Neural progenitor cell (in vitro differentiated cells): ENCODE measurements around the gene CD300E. TPM values are rescaled to one million over a fixed set of nuclear protein-coding genes. Genes with fewer than 3 reads are reported as not detected.

Experiments
- DNase-seq: peaks from one replicate; pipeline ENCODE4 v3.0.0-alpha.2; 2016; ENCODE audit warnings: low spot score
- H2AFZ ChIP-seq: fragments of 200-600 bp; sonication (generic); replicated peaks from 2 replicates; pipeline ENCODE4 v1.6.1; 2016; ENCODE audit warnings: antibody characterized with exemption
- H3F3A ChIP-seq: fragments of 200-600 bp; sonication (generic); 2 replicates; pipeline ENCODE4 v1.6.1; 2016; ENCODE audit warnings: antibody characterized with exemption, low read depth
- H3K27ac ChIP-seq: fragments of 200-600 bp; sonication (generic); 2 replicates; pipeline ENCODE4 v1.5.1; 2016; ENCODE audit warnings: mild to moderate bottlenecking
- H3K27me3 ChIP-seq: fragments of 200-600 bp; sonication (generic); 2 replicates; pipeline ENCODE4 v1.6.1; 2016; ENCODE audit warnings: mild to moderate bottlenecking, moderate library complexity
- H3K36me3 ChIP-seq: fragments of 200-600 bp; sonication (generic); 2 replicates; pipeline ENCODE4 v1.5.1; 2016
- H3K4me1 ChIP-seq: fragments of 200-600 bp; sonication (generic); 2 replicates; pipeline ENCODE4 v1.6.1; 2016; ENCODE audit warnings: mixed run types
- H3K4me2 ChIP-seq: fragments of 200-600 bp; sonication (generic); 2 replicates; pipeline ENCODE4 v1.6.1; 2016
- H3K4me3 ChIP-seq: fragments of 200-600 bp; sonication (generic); 2 replicates; pipeline ENCODE4 v1.5.1; 2016
- H3K79me2 ChIP-seq: fragments of 200-600 bp; sonication (generic); 2 replicates; pipeline ENCODE4 v1.6.1; 2016; ENCODE audit warnings: low read depth
- H3K9ac ChIP-seq: fragments of 200-600 bp; sonication (generic); 2 replicates; pipeline ENCODE4 v1.6.1; 2016
- H3K9me3 ChIP-seq: fragments of 200-600 bp; sonication (generic); 2 replicates; pipeline ENCODE4 v1.5.1; 2016; ENCODE audit warnings: low read depth
- H4K20me1 ChIP-seq: fragments of 200-600 bp; sonication (generic); 2 replicates; pipeline ENCODE4 v1.6.1; 2016; ENCODE audit warnings: low read depth
- H3K27ac Mint-ChIP-seq: 3 replicates; pipeline ENCODE4 v1.8.0; 2021; ENCODE audit warnings: mixed read lengths
- H3K27me3 Mint-ChIP-seq: 2 replicates; pipeline ENCODE4 v1.8.0; 2022; ENCODE audit warnings: low read depth, mild to moderate bottlenecking, inconsistent platforms, moderate library complexity, mixed read lengths; ENCODE audit not compliant: insufficient read depth
- H3K36me3 Mint-ChIP-seq: 3 replicates; pipeline ENCODE4 v1.8.0; 2021; ENCODE audit warnings: mixed read lengths
- H3K4me1 Mint-ChIP-seq: 3 replicates; pipeline ENCODE4 v1.8.0; 2021; ENCODE audit warnings: mixed read lengths
- H3K4me3 Mint-ChIP-seq: 3 replicates; pipeline ENCODE4 v1.8.0; 2021; ENCODE audit warnings: mild to moderate bottlenecking, moderate library complexity, mixed read lengths
- H3K9me3 Mint-ChIP-seq: 3 replicates; pipeline ENCODE4 v1.8.0; 2020; ENCODE audit warnings: mixed read lengths
- EZH2 ChIP-seq: fragments of 200-600 bp; sonication (generic); IDR thresholded peaks from 2 replicates; pipeline ENCODE4 v1.6.1; 2017; ENCODE audit warnings: antibody characterized with exemption, mild to moderate bottlenecking, moderate library complexity
- EZH2phosphoT487 ChIP-seq: fragments of 200-600 bp; sonication (generic); IDR thresholded peaks from 2 replicates; pipeline ENCODE4 v1.6.1; 2017; ENCODE audit warnings: antibody characterized with exemption
- total RNA-seq: library from RNA; depleted of rRNA; stranded (reverse); fragments of >200 nt; gene quantifications from 2 replicates; pipeline ENCODE4 v1.2.3, GENCODE V29; 2015; ENCODE audit warnings: low replicate concordance
- TF ChIP-seq, protein P1 (sequence below): fragments of 200-600 bp; sonication (generic); IDR thresholded peaks from 2 replicates; pipeline ENCODE4 v1.5.1; 2017; ENCODE audit warnings: antibody characterized with exemption, mild to moderate bottlenecking

CD300E gene
- total RNA-seq, 1 donor from 2014 or later, result not detected

DNA sequence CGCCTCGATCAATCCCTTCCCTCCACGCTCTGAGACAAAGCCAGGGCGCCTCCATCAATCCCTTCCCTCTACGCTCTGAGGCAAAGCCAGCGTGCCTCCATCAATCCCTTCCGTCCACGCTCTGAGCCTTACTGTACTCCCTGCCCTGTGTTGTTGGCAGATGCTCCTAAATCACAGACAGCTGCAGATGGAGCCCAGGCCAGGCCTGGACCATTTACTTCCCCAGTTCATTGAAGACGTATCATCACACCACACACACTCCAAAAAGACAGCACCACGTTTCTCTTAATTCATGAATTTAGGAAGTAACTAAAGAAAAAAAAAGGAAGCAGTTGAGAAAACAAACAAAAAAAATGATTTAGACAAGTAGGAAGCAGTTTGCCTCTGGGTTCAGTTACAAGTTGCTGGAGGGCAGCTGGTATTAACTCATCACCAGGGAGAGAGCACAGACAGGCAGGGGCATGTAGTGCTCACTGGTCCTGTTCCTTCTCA lies 24.0 kb downstream of the CD300E start:
- no peak for TF ChIP-seq EZH2
- TF ChIP-seq EZH2phosphoT487, result no peak
- TF ChIP-seq, protein P1, sequence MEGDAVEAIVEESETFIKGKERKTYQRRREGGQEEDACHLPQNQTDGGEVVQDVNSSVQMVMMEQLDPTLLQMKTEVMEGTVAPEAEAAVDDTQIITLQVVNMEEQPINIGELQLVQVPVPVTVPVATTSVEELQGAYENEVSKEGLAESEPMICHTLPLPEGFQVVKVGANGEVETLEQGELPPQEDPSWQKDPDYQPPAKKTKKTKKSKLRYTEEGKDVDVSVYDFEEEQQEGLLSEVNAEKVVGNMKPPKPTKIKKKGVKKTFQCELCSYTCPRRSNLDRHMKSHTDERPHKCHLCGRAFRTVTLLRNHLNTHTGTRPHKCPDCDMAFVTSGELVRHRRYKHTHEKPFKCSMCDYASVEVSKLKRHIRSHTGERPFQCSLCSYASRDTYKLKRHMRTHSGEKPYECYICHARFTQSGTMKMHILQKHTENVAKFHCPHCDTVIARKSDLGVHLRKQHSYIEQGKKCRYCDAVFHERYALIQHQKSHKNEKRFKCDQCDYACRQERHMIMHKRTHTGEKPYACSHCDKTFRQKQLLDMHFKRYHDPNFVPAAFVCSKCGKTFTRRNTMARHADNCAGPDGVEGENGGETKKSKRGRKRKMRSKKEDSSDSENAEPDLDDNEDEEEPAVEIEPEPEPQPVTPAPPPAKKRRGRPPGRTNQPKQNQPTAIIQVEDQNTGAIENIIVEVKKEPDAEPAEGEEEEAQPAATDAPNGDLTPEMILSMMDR, result no peak
- no peaks in the 10 kb centered on the region for H3F3A ChIP-seq
- H3K79me2 ChIP-seq, result no peaks in the 10 kb centered on the region
- no peaks in the 10 kb centered on the region for H3K9me3 Mint-ChIP-seq
- H3K9me3 ChIP-seq, result no peaks in the 10 kb centered on the region
- H3K4me1 Mint-ChIP-seq, result peaks cover 6% of the 10 kb centered on the region
- no peak overlapping the region for H3K27ac ChIP-seq
- H3K36me3 ChIP-seq, result no peaks in the 10 kb centered on the region
- H3K27me3 ChIP-seq, result no peaks in the 10 kb centered on the region
- DNase-seq, result no peak
- no peak overlapping the region for H3K4me3 Mint-ChIP-seq
- H3K27ac Mint-ChIP-seq, result no peak overlapping the region
- peaks cover 23% of the 10 kb centered on the region for H3K27me3 Mint-ChIP-seq
- H4K20me1 ChIP-seq, result no peaks in the 10 kb centered on the region
- no peak overlapping the region for H3K9ac ChIP-seq
- H2AFZ ChIP-seq, result peak overlapping the region; percentile 44
- H3K36me3 Mint-ChIP-seq, result no peaks in the 10 kb centered on the region
- H3K4me1 ChIP-seq, result peaks cover 7% of the 10 kb centered on the region
- H3K4me2 ChIP-seq, result no peak overlapping the region
- no peak overlapping the region for H3K4me3 ChIP-seq

DNA sequence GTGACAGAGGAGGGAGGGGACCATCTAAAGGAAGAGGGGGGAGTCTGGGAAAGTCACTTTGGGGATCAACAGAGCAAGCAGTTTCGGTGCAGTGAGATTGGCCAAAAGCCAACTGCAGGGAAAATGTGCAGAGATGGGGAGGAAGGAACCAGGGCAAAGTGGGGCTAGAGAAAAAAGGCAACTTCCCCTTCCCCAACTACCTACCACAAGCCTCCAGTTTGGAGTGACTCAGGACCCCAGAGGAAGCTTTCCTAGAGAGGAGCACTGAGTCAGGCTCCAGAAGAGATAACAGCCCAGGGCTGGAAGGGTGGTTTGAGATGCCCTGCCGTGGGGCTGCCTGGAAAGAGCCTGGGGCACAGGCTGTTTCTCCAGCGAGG lies 24.5 kb downstream of the CD300E start:
- Histone ChIP-seq H3K4me2 (no peak overlapping the region), H3K4me3 (no peak overlapping the region), H3K27ac (no peak overlapping the region), H3K9me3 (no peaks in the 10 kb centered on the region), H3K79me2 (no peaks in the 10 kb centered on the region), H3F3A (no peaks in the 10 kb centered on the region), H4K20me1 (no peaks in the 10 kb centered on the region), H3K9ac (no peak overlapping the region), H2AFZ (peak overlapping the region; percentile 44), H3K27me3 (no peaks in the 10 kb centered on the region), H3K36me3 (no peaks in the 10 kb centered on the region), H3K4me1 (peaks cover 7% of the 10 kb centered on the region)
- TF ChIP-seq, protein P1, result no peak
- TF ChIP-seq EZH2 (no peak), EZH2phosphoT487 (no peak)
- H3K36me3 Mint-ChIP-seq, result no peaks in the 10 kb centered on the region
- H3K4me1 Mint-ChIP-seq, result peaks cover 6% of the 10 kb centered on the region
- no peak overlapping the region for H3K4me3 Mint-ChIP-seq
- DNase-seq, result no peak
- no peaks in the 10 kb centered on the region for H3K9me3 Mint-ChIP-seq
- no peak overlapping the region for H3K27ac Mint-ChIP-seq
- H3K27me3 Mint-ChIP-seq, result peaks cover 23% of the 10 kb centered on the region

DNA sequence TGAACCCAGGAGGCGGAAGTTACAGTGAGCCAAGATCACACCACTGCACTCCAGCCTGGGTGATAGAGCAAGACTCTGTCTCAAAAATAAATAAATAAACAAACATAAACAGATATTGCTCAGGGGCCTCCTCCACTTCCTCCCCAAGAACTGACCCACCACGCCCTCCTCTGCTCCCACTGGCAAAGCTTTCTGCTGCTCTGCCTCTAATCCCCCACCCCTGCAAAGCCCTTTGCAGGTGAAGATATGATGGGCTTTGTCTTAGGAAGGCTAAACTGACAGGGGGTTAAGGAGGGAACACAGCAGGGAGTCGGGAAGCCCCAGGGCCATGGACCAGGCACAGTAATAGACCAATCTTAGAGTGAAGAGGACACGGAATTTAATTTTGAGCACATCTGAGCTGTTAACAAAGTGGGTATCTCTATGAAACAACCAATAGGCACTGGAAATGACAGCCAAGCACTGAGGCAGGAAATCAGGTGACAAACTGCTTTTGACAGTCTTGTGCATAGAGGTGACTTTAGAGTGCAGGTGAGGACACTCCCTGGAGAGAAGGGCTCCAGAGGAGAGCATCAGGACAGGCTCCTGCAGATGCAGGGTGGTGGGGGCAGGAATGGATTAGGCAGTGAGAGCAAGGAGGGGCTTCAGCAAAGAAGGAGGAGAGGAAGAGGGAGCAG lies 25.1 kb downstream of the CD300E start:
- Histone ChIP-seq H3K27ac (no peak overlapping the region), H3K79me2 (no peaks in the 10 kb centered on the region), H2AFZ (no peak overlapping the region), H3K36me3 (no peaks in the 10 kb centered on the region), H3F3A (no peaks in the 10 kb centered on the region), H3K4me1 (peaks cover 7% of the 10 kb centered on the region), H4K20me1 (no peaks in the 10 kb centered on the region), H3K9ac (no peak overlapping the region), H3K27me3 (no peaks in the 10 kb centered on the region), H3K9me3 (no peaks in the 10 kb centered on the region), H3K4me2 (no peak overlapping the region), H3K4me3 (no peak overlapping the region)
- no peak for DNase-seq
- no peak for TF ChIP-seq EZH2phosphoT487
- Mint-ChIP-seq H3K4me1 (peaks cover 6% of the 10 kb centered on the region), H3K36me3 (no peaks in the 10 kb centered on the region), H3K27ac (no peak overlapping the region), H3K27me3 (peaks cover 23% of the 10 kb centered on the region), H3K4me3 (no peak overlapping the region), H3K9me3 (no peaks in the 10 kb centered on the region)

DNA sequence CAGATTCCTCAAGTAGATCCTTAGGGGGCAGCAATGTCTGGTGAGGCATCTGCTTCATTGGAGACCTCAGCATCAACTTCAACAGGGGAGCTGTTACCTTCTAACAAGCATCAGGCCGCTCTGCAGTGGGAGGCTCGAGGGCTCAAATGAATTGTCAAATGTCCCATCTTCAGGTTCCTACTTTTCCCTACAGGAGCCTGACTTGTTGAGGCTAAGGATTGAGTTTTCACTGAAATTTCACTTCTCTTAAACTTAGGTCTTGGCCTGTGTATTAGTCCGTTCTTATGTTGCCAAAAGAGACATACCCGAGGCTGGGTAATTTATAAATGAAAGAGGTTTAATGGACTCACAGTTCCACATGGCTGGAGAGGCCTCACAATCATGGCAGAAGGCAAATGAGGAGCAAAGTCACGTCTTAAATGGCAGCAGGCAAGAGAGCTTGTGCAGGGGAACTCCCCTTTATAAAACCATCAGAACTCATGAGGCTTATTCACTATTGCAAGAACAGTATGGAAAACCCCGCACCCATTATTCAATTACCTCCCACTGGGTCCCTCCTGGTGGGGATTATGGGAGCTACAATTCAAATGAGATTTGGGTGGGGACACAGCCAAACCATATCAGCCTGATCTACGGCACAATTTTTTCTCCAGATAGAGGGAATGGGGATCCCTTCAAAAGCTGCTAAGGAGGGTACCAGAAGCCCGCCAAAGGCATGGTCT lies 26.3 kb downstream of the CD300E start:
- Histone ChIP-seq H3K27ac (no peak overlapping the region), H3K79me2 (no peaks in the 10 kb centered on the region), H3K9ac (no peak overlapping the region), H3K27me3 (peaks cover 4% of the 10 kb centered on the region), H3K9me3 (no peaks in the 10 kb centered on the region), H3K4me1 (peaks cover 7% of the 10 kb centered on the region), H3K36me3 (no peaks in the 10 kb centered on the region), H3K4me2 (no peak overlapping the region), H4K20me1 (no peaks in the 10 kb centered on the region), H3K4me3 (no peak overlapping the region), H3F3A (no peaks in the 10 kb centered on the region), H2AFZ (no peak overlapping the region)
- no peak for TF ChIP-seq EZH2
- TF ChIP-seq, protein P1, result no peak
- no peak for TF ChIP-seq EZH2phosphoT487
- Mint-ChIP-seq H3K36me3 (no peaks in the 10 kb centered on the region), H3K9me3 (no peaks in the 10 kb centered on the region), H3K27ac (no peak overlapping the region), H3K4me1 (peaks cover under 1% of the 10 kb centered on the region), H3K4me3 (no peak overlapping the region), H3K27me3 (peaks cover 23% of the 10 kb centered on the region)
- no peak for DNase-seq
